Left ventricle myocardium superior (tissue), 1 donor: ENCODE results near the gene CYLD. TPM values are rescaled to one million over a fixed set of nuclear protein-coding genes. Genes with fewer than 3 reads are reported as not detected.

Experiments used
- ATAC-seq: fragments of 200-7000 bp; cut with Tn5 transposase; one replicate; pipeline ENCODE4 v1.9.1; 2020; ENCODE audit warnings: mild to moderate bottlenecking, moderate library complexity
- DNase-seq: peaks from one replicate; pipeline ENCODE4 v3.0.0-alpha.2; 2020
- intact Hi-C: fragments of 100-400 bp; cut with micrococcal nuclease; formaldehyde crosslinking; loops from one replicate; pipeline ENCODE4 v1.11.0; 2022
- total RNA-seq: library from RNA; stranded (reverse); fragmentation: NEBNext Ultra II Directional; extraction: Animal tissue kit (Norgen Biotek cat#: 25700); gene quantifications from one replicate; pipeline ENCODE4 v1.2.1, GENCODE V29; 2021
- donor health status: DM: no; HTN: yes; CAD: no; lungs with severe emphysema.

Gene CYLD
- total RNA-seq, 1 donor from 2014 or later = 31.1 TPM

DNA sequence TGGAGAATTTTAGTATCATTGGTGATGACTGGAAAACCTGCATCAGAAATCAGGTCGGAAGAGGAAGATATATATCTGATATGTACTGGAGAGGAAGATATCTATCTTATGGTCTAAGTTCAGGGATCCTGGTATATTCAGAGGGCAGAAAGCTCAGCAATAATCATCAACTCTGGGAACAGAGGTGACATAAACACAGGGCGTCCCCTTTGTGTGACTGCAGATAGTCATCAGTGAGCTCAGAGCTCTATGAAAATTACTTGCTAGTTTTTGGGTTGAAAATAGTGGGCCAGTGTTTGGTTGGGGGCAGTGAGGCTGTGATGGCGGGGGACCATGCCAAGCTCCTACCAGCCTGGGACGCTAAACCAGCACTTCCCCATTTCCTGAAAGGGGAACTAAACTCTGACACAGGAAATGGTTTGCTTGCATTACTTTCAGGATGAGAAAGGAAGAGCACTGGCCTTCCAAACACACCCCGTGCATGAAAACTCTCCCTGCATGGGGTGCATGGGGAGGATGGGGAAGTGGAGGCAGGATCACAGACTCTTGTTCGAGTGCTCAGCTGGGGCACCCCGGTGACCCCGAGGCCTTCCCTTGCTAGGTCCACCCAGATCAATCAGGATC, 32.7 kb upstream of the CYLD start:
- peak; percentile 47 for ATAC-seq
- no peak for DNase-seq
- intact Hi-C loops = no loop called here

GRCh38 chr16:50709980-50710379, 31.9 kb upstream of the CYLD start:
- ATAC-seq = no peak
- intact Hi-C loops = no loop called here
- DNase-seq = no peak

DNA sequence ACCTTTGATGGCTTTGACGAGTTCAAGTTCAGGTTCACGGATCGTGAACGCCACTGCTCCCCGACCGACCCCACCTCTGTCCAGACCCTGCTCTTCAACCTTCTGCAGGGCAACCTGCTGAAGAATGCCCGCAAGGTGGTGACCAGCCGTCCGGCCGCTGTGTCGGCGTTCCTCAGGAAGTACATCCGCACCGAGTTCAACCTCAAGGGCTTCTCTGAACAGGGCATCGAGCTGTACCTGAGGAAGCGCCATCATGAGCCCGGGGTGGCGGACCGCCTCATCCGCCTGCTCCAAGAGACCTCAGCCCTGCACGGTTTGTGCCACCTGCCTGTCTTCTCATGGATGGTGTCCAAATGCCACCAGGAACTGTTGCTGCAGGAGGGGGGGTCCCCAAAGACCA, 30.8 kb upstream of the CYLD start:
- DNase-seq = no peak
- intact Hi-C loops = no loop called here
- no peak for ATAC-seq

DNA sequence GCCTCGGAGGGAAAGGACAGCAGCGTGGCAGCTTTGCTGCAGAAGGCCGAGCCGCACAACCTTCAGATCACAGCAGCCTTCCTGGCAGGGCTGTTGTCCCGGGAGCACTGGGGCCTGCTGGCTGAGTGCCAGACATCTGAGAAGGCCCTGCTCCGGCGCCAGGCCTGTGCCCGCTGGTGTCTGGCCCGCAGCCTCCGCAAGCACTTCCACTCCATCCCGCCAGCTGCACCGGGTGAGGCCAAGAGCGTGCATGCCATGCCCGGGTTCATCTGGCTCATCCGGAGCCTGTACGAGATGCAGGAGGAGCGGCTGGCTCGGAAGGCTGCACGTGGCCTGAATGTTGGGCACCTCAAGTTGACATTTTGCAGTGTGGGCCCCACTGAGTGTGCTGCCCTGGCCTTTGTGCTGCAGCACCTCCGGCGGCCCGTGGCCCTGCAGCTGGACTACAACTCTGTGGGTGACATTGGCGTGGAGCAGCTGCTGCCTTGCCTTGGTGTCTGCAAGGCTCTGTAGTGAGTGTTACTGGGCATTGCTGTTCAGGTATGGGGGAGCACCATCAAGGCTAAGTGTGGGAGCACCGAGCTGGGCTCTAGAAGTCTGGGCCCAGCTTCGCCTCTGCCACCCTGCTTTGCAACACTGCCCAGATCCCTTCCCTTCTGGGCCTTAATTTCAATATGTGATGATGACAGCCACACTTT, 29.9 kb upstream of the CYLD start:
- ATAC-seq = peak; percentile 91
- DNase-seq = peak; percentile 86
- intact Hi-C loops = no loop called here

- ATAC-seq (no peak), DNase-seq (no peak)
- intact Hi-C loops = no loop called here
These were observed 29.4 kb upstream of the CYLD start for GRCh38 chr16:50712560-50712898.

GRCh38 chr16:50712956-50713355, 28.9 kb upstream of the CYLD start:
- no peak for ATAC-seq
- intact Hi-C loops = no loop called here
- DNase-seq = no peak

DNA sequence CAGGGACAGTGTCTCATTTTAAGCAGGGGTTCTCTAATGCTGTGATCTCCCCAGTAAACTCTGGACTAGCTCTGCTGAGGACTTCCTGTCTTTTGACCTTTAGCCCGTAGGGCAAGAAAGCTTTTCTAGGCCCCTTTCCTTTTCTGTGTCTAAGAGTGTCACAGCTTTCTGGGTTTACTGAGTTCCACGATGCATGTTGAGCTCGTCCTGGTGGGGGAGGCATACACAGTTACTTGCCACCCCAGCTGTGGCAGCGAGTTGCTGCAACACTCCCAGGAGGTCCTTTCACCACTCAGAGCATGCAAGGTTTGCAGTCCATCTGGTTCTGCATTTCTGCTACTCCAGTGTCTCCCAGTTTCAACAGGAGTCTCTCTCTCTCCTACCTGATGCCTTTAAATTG, 24.8 kb upstream of the CYLD start:
- intact Hi-C loops = no loop called here
- ATAC-seq (no peak), DNase-seq (no peak)

DNA sequence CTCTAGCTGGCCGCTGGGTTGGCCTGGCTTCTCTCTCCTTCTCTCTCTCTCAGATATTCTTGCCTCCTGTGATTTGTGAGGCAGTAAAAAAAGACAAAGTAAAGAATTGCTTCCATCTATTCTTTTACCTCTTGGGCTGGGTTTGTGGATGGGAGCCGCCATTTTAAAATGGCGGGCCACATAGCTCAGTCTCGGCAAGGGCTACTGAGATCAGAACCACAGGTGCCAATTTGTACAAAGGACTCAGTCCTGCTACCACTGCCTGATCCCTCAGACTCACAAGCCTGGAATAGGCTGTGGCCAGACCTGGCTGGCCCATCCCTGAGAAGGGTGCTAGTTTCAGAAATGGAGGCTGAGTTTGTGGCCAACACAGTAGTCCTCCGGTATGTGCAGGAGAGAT, 24.4 kb upstream of the CYLD start:
- no peak for DNase-seq
- ATAC-seq = no peak
- intact Hi-C loops = no loop called here

- intact Hi-C loops = no loop called here
- DNase-seq (no peak), ATAC-seq (no peak)
These were observed 23.7 kb upstream of the CYLD start for GRCh38 chr16:50718061-50718760.

DNA sequence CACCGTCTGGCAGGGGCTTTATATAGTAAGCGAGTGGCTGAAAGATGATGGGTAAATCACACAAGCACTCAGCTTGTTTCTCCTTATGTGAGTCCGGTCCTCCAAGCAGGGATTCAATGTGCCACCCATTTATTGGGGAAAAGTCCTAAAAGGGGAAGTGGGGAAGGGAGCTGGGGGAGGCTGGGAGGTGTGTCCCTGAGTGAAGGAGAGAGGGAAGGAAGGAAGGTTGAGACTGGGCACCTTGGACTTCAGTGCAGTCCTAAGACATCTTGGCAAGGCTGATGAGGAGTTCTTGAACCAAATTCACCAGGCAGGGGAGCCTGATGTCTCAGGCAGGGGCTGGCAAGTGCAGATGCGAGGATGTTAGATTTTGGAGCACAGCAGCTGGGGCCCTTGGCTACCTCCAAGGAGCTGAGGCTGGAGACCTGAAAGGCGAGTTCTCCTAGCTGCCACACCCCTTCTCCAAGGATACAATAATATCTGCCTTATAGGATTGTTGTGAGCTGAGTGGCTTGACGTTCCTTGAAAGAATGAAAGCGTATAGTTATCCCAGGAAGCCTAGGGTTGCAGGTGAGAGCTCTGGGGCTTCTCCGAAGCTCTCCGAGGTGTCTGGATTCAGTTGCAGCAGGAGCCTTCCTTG, 23.0 kb upstream of the CYLD start:
- intact Hi-C loops = no loop called here
- DNase-seq (no peak), ATAC-seq (no peak)

DNA sequence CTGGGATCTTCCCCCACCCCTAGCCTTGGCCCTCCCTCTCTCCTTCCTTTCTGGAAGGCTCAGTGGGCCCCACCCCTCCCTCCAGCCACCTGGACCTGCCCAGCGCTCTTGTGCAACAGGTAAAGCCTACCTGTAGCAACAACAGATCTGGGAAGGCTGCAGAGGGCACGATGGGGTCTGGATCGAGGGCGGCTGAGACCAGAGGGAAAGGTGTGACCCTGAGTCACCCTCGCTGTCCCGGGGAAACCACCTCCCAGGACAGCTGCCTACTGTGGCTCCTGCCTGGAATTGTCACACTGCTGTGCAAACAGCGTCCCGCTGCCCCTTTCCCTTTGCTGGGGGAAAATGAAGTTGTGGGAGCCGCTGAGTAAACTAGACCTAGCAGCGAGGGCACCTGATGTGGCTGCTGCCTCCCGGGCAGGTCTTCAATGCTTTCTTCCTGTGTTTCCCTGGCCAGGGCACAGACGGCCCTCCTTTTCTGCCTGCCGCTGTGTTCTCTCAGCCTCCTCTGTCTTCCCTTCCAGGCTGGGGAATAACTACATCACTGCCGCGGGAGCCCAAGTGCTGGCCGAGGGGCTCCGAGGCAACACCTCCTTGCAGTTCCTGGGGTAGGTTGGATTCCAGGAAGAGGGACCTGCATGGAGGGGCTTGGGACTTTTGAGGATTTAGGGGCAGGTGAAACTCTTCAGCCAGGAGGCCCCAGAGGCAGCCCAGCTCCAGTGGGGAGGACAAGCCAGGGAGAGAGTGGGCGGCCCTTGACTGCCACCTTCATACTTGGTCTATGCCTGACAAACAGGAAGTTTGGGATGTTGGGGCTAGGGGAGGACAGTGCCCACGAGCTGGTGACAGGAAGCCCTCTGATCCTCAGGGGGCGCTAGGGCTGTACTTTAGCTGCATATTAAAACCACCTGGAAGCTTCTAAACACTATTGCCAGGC, 22.2 kb upstream of the CYLD start:
- no peak for ATAC-seq
- intact Hi-C loops = no loop called here
- DNase-seq = no peak

DNA sequence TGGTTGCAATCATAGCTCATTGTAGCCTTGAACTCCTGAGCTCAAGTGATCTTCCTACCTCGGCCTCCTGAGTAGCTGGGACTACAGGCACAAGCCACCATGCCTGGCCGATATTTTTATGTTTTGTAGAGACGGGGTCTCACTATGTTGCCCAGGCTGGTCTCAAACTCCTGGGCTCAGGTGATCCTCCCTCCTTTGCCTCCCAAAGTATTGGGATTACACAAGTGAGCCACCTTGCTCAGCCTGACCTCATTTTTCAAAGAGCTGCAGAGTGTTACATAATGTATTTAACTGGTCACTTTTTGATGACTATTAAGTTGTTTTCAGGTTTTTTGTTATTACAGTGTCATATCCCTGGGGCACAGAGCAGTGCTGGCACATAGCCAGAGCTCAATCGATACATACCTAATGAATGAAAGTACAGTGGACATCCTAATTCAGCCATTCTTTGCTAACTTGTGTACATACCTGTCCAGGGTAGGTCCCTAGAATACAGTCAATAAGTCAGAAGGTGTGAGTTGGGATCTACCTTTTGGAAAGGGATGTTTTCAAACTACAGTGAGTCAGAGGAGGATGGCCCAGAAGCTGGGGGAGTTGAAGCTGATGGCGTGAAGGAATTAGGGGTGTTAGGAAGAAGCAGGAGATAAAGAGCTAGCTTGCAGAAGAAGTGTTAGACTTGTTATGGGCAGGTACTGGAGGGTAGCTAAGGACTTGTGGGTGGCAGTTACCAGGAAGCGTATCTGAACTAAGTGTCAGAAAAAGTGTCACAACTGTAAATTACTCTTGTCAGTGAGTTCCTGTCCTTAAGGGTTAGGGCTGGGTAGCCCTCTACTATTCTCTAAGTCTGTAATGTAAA, 20.1 kb upstream of the CYLD start:
- ATAC-seq (no peak), DNase-seq (no peak)
- intact Hi-C loops = no loop called here

GRCh38 chr16:50722405-50722737, 19.5 kb upstream of the CYLD start:
- intact Hi-C loops = no loop called here
- ATAC-seq (no peak), DNase-seq (no peak)

DNA sequence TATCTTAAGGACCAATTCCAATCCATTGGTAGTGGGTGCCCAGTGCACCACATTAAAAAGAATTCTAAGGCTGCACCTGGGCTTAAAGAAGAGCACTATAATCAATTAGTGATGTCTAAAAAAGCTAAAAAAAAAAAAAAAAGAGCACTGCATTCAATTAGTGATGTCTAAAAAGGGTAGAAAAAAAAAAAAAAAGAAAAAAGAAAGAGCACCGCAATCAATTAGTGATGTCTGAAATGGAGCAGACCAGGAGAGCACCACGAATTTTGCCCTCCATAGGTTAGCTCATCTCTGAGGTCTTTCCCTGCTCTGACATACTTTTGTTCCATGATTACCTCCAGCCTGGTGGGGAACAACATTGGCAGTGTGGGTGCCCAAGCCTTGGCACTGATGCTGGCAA, 18.9 kb upstream of the CYLD start:
- DNase-seq (no peak), ATAC-seq (no peak)
- intact Hi-C loops = no loop called here

- intact Hi-C loops = no loop called here
- DNase-seq (no peak), ATAC-seq (no peak)
These were observed 17.6 kb upstream of the CYLD start for GRCh38 chr16:50724306-50724705.

GRCh38 chr16:50731130-50731988, 10.5 kb upstream of the CYLD start:
- no peak for ATAC-seq
- intact Hi-C loops = no loop called here
- no peak for DNase-seq

DNA sequence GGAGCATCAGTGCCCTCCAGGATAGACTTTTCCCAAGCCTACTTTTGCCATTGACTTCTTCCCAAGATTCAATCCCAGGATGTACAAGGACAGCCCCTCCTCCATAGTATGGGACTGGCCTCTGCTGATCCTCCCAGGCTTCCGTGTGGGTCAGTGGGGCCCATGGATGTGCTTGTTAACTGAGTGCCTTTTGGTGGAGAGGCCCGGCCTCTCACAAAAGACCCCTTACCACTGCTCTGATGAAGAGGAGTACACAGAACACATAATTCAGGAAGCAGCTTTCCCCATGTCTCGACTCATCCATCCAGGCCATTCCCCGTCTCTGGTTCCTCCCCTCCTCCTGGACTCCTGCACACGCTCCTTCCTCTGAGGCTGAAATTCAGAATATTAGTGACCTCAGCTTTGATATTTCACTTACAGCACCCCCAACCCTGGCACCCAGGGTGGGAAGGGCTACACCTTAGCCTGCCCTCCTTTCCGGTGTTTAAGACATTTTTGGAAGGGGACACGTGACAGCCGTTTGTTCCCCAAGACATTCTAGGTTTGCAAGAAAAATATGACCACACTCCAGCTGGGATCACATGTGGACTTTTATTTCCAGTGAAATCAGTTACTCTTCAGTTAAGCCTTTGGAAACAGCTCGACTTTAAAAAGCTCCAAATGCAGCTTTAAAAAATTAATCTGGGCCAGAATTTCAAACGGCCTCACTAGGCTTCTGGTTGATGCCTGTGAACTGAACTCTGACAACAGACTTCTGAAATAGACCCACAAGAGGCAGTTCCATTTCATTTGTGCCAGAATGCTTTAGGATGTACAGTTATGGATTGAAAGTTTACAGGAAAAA, 9.7 kb upstream of the CYLD start:
- no peak for DNase-seq
- intact Hi-C loops = no loop called here
- no peak for ATAC-seq
